ENCODE measurements around the gene RPRD2. TPM values are rescaled to one million over a fixed set of nuclear protein-coding genes. Genes with fewer than 3 reads are reported as not detected.

RPRD2 gene
- total RNA-seq, 1 experiment from 2014 or later, result 36.2 TPM

GRCh38 chr1:150364231-150365003, 470 bp downstream of the RPRD2 start:
- BruUV-seq (replicated peaks), result no TSS peak
- POLR2A ChIA-PET (ENCODE audit: unreplicated experiment), result interaction anchor here (0.6 to 0.9 kb wide), 4 partner anchors 80 to 204 kb away, joined by 3 to 8 read pairs (median 4); no protein-coding TSS in a partner anchor
- H3K27me3 ChIP-seq (ENCODE audit: insufficient read depth, low read depth), result no peaks in the 10 kb centered on the region
- H3K4me3 ChIP-seq, result peak overlapping the region; percentile 73
- H3K9me3 ChIP-seq (ENCODE audit: insufficient read depth, low read depth), result no peaks in the 10 kb centered on the region
- H3K9me2 ChIP-seq (ENCODE audit: insufficient read depth), result no peaks in the 10 kb centered on the region
- H3K27ac ChIP-seq, result peak overlapping the region; percentile 94
- CTCF ChIA-PET, result interaction anchor here (0.5 to 1.1 kb wide), 3 partner anchors 10 to 168 kb away, joined by 3 to 4 read pairs (median 3); no protein-coding TSS in a partner anchor
- peak overlapping the region; percentile 84 for H3K4me2 ChIP-seq
- no peaks in the 10 kb centered on the region for H4K20me1 ChIP-seq (ENCODE audit: insufficient read depth)
- H3F3A ChIP-seq (ENCODE audit: insufficient read depth, low read depth), result peaks cover 19% of the 10 kb centered on the region
- TF ChIP-seq EZH2 (IDR thresholded peaks at IDR 0.05; ENCODE audit: low read depth) (no peak), CTCF (conservative IDR thresholded peaks at IDR 0.05) (no peak)
- H3K4me1 ChIP-seq (replicated peaks; ENCODE audit: insufficient read depth), result peaks cover 15% of the 10 kb centered on the region
- H2AFZ ChIP-seq, result peak overlapping the region; percentile 94
- DNase-seq, result peak; percentile 62 to 69
- intact Hi-C loops (cut with micrococcal nuclease; ENCODE audit: unreplicated experiment), result loop anchor here (10.0 kb wide), 1 partner anchor 110 kb away; the partner anchor contains the start of gene CA14
- peaks cover 48% of the 10 kb centered on the region for H3K79me2 ChIP-seq (ENCODE audit: low read depth)
- H3K36me3 ChIP-seq (ENCODE audit: low read depth), result no peaks in the 10 kb centered on the region

- no peaks in the 10 kb centered on the region for H3K9me3 ChIP-seq (ENCODE audit: insufficient read depth, low read depth)
- peaks cover 63% of the 10 kb centered on the region for H3K79me2 ChIP-seq (ENCODE audit: low read depth)
- intact Hi-C loops (cut with micrococcal nuclease; ENCODE audit: unreplicated experiment), result loop anchor here (10.0 kb wide), 1 partner anchor 111 kb away; the partner anchor contains the start of gene CA14
- H3K4me1 ChIP-seq (replicated peaks; ENCODE audit: insufficient read depth), result peaks cover 15% of the 10 kb centered on the region
- TF ChIP-seq EZH2 (IDR thresholded peaks at IDR 0.05; ENCODE audit: low read depth) (no peak), CTCF (conservative IDR thresholded peaks at IDR 0.05) (no peak)
- peaks cover 5% of the 10 kb centered on the region for H4K20me1 ChIP-seq (ENCODE audit: insufficient read depth)
- H3K4me2 ChIP-seq, result peak overlapping the region; percentile 84
- no peak for DNase-seq
- H3K9me2 ChIP-seq (ENCODE audit: insufficient read depth), result no peaks in the 10 kb centered on the region
- no TSS peak for BruUV-seq (replicated peaks)
- peak overlapping the region; percentile 94 for H3K27ac ChIP-seq
- 0 out of 2 replicates have a peak, but pooled peaks cover 2% of the 10 kb centered on the region for H3K36me3 ChIP-seq (ENCODE audit: low read depth)
- H3F3A ChIP-seq (ENCODE audit: insufficient read depth, low read depth), result peaks cover 19% of the 10 kb centered on the region
- H2AFZ ChIP-seq, result peak overlapping the region; percentile 94
- POLR2A ChIA-PET (ENCODE audit: unreplicated experiment), result no interaction called here
- peak overlapping the region; percentile 73 for H3K4me3 ChIP-seq
- no peaks in the 10 kb centered on the region for H3K27me3 ChIP-seq (ENCODE audit: insufficient read depth, low read depth)
- CTCF ChIA-PET, result interaction anchor here (0.5 kb wide), 1 partner anchor 30 kb away, joined by 5 read pairs; no protein-coding TSS in a partner anchor
Observed at GRCh38 chr1:150365941-150366340, 2.0 kb downstream of the RPRD2 start.

- Histone ChIP-seq H3K4me3 (peak overlapping the region; percentile 73), H2AFZ (peak overlapping the region; percentile 14; the same call in 1 of the 2 replicates), H4K20me1 (ENCODE audit: insufficient read depth) (peaks cover 6% of the 10 kb centered on the region), H3K79me2 (ENCODE audit: low read depth) (peaks cover 70% of the 10 kb centered on the region), H3K27ac (peak overlapping the region; percentile 94; the same call in 1 of the 2 replicates), H3K9me2 (ENCODE audit: insufficient read depth) (no peaks in the 10 kb centered on the region), H3K9me3 (ENCODE audit: insufficient read depth, low read depth) (no peaks in the 10 kb centered on the region), H3F3A (ENCODE audit: insufficient read depth, low read depth) (peaks cover 19% of the 10 kb centered on the region), H3K4me2 (peak overlapping the region; percentile 84), H3K36me3 (ENCODE audit: low read depth) (0 out of 2 replicates have a peak, but pooled peaks cover 3% of the 10 kb centered on the region), H3K27me3 (ENCODE audit: insufficient read depth, low read depth) (no peaks in the 10 kb centered on the region), H3K4me1 (replicated peaks; ENCODE audit: insufficient read depth) (peaks cover 15% of the 10 kb centered on the region)
- DNase-seq, result no peak
- CTCF ChIA-PET, result interaction anchor here (0.5 to 0.6 kb wide), 3 partner anchors 31 to 185 kb away, joined by 3 to 6 read pairs (median 5); no protein-coding TSS in a partner anchor
- TF ChIP-seq CTCF (conservative IDR thresholded peaks at IDR 0.05) (no peak), EZH2 (IDR thresholded peaks at IDR 0.05; ENCODE audit: low read depth) (no peak)
- POLR2A ChIA-PET (ENCODE audit: unreplicated experiment), result no interaction called here
- intact Hi-C loops (cut with micrococcal nuclease; ENCODE audit: unreplicated experiment), result loop anchor here (10.0 kb wide), 1 partner anchor 112 kb away; the partner anchor contains the start of gene CA14
- no TSS peak for BruUV-seq (replicated peaks)
Observed at GRCh38 chr1:150366416-150367296, 2.7 kb downstream of the RPRD2 start.
